ENCODE measurements around the gene FGF8.

- TF ChIP-seq CTCF (IDR thresholded peaks at IDR 0.05): no peak
- TF ChIP-seq POLR2A (IDR thresholded peaks at IDR 0.05): no peak
Measured at GRCh38 chr10:101780187-101780817, 4.4 kb upstream of the FGF8 start.

All from tibial nerve (tissue), 3 donors.